Measurements from ENCODE around the gene SPHK2.
"Not testable (repeated sequence)": the region's sequence is repeated elsewhere in the genome, so short reads cannot be mapped to it uniquely, and the experiment has no call there.

The SPHK2 gene

DNA sequence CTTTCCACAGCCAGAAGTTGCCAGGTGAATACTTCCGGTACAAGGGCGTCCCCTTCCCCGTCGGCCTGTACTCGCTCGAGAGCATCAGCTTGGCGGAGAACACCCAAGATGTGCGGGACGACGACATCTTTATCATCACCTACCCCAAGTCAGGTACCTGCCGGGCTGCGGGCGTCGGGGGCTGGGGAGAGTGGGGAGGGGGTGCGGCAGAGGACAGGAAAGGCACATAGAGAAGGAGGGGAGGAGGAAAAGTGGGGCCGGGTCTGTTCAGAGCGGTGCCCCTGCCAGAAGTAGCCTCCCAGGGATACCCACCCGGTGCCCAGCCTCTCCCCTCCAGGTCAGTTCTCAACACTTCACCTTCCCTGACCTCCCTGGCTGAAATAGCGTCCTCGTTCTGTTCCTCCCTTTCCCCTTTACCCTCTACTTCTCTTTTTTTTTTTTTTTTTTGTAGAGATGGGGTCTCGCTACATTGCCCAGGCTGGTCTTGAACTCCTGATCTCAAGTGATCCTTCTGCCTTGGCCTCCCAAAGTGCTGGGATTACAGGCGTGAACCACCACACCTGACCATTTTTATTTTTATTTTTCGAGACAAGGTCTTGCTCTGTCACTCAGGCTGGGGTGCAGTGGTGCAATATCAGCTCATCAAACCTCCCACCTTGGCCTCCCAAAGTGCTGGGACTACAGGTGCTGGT, 43.2 kb upstream of the SPHK2 start:
- CTCF ChIA-PET, result interaction anchor here (0.6 kb wide), 1 partner anchor 14 kb away, joined by 4 read pairs; no protein-coding TSS in a partner anchor
- POLR2A ChIA-PET, result interaction anchor here (0.5 to 0.7 kb wide), 3 partner anchors 8 to 998 kb away, joined by 3 to 4 read pairs (median 4); no protein-coding TSS in a partner anchor
- no peak overlapping the region for H3K27ac ChIP-seq (ENCODE audit: extremely low read depth, low read depth, low read length)

DNA sequence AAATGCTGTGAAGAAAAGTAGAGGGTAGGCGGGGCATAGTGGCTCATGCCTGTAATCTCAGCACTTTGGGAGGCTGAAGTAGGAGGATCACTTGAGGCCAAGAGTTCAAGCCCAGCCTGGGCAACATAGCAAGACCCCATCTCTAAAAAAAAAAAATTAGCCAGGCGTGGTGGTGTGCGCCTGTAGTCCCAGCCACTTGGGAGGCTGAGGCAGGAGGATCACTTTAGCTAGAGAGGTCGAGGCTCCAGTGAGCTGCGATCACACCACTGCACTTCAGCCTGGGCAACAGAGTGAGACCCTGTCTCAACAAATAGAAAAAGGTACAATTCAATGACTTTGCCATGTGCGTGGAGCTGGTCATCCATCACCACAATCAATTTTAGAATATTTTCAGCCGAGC, 41.4 kb upstream of the SPHK2 start:
- CTCF ChIA-PET; H3K4me3 ChIP-seq (ENCODE audit: low read depth, low read length); POLR2A ChIA-PET; H3K27ac ChIP-seq (ENCODE audit: extremely low read depth, low read depth, low read length); H3K4me1 ChIP-seq (ENCODE audit: control insufficient read depth, insufficient read depth, low read length); H3K9me3 ChIP-seq (ENCODE audit: control insufficient read depth, insufficient read depth, low read depth, low read length); H3K36me3 ChIP-seq (ENCODE audit: control insufficient read depth in 2 of 2, insufficient read depth in 1 of 2, low read length in 2 of 2): not testable (repeated sequence)
- TF ChIP-seq ZNF121 (tag by site-specific recombination; IDR thresholded peaks at IDR 0.05), result peak; percentile 98

More for the DNA sequence above, 43.2 kb upstream of the SPHK2 start:
- H3K4me1 ChIP-seq (ENCODE audit: control insufficient read depth, insufficient read depth, low read length), result no peaks in the 10 kb centered on the region; the same call in 1 of the 2 replicates
- no peaks in the 10 kb centered on the region for H3K36me3 ChIP-seq (ENCODE audit: control insufficient read depth in 2 of 2, insufficient read depth in 1 of 2, low read length in 2 of 2)
- H3K4me3 ChIP-seq (ENCODE audit: low read depth, low read length), result no peak overlapping the region
- H3K9me3 ChIP-seq (ENCODE audit: control insufficient read depth, insufficient read depth, low read depth, low read length), result no peaks in the 10 kb centered on the region
- TF ChIP-seq ZNF121 (tag by site-specific recombination; IDR thresholded peaks at IDR 0.05) (peak; percentile 54), ZNF792 (tag by site-specific recombination; IDR thresholded peaks at IDR 0.05) (no peak), KLF9 (tag by site-specific recombination; IDR thresholded peaks at IDR 0.05; ENCODE audit: low read depth) (no peak), ZNF677 (tag by site-specific recombination; IDR thresholded peaks at IDR 0.05) (no peak)
- TF ChIP-seq, protein P1, sequence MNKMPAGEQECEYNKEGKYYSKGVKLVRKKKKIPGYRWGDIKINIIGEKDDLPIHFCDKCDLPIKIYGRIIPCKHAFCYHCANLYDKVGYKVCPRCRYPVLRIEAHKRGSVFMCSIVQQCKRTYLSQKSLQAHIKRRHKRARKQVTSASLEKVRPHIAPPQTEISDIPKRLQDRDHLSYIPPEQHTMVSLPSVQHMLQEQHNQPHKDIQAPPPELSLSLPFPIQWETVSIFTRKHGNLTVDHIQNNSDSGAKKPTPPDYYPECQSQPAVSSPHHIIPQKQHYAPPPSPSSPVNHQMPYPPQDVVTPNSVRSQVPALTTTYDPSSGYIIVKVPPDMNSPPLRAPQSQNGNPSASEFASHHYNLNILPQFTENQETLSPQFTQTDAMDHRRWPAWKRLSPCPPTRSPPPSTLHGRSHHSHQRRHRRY (tag by site-specific recombination; IDR thresholded peaks at IDR 0.05), result no peak

- H3K27ac ChIP-seq (ENCODE audit: extremely low read depth, low read depth, low read length), result no peak overlapping the region
- no peak for TF ChIP-seq GLI2 (tag by site-specific recombination; IDR thresholded peaks at IDR 0.05; ENCODE audit: borderline replicate concordance, low read depth)
- no peak for TF ChIP-seq ZBTB26 (tag by site-specific recombination; optimal IDR thresholded peaks at IDR 0.05)
- TF ChIP-seq ZNF843 (tag by site-specific recombination; IDR thresholded peaks at IDR 0.05), result no peak
- no peak for TF ChIP-seq ZNF571 (tag by site-specific recombination; IDR thresholded peaks at IDR 0.05)
- no peaks in the 10 kb centered on the region; the same call in 1 of the 2 replicates for H3K4me1 ChIP-seq (ENCODE audit: control insufficient read depth, insufficient read depth, low read length)
- POLR2A ChIA-PET, result no interaction called here
- CTCF ChIA-PET, result interaction anchor here (12.4 kb wide), 1 partner anchor 72 kb away, joined by 272 read pairs; no protein-coding TSS in a partner anchor
- no peaks in the 10 kb centered on the region for H3K36me3 ChIP-seq (ENCODE audit: control insufficient read depth in 2 of 2, insufficient read depth in 1 of 2, low read length in 2 of 2)
- H3K4me3 ChIP-seq (ENCODE audit: low read depth, low read length), result no peak overlapping the region
- H3K9me3 ChIP-seq (ENCODE audit: control insufficient read depth, insufficient read depth, low read depth, low read length), result no peaks in the 10 kb centered on the region
These were observed 40.4 kb upstream of the SPHK2 start for GRCh38 chr19:48578891-48579290.

GRCh38 chr19:48582168-48582567, 37.1 kb upstream of the SPHK2 start:
- H3K4me1 ChIP-seq (ENCODE audit: control insufficient read depth, insufficient read depth, low read length), result no peaks in the 10 kb centered on the region
- POLR2A ChIA-PET, result no interaction called here
- H3K4me3 ChIP-seq (ENCODE audit: low read depth, low read length), result no peak overlapping the region
- CTCF ChIA-PET, result interaction anchor here (3.1 to 12.4 kb wide), 4 partner anchors 27 to 263 kb away, joined by 26 to 272 read pairs (median 109); a partner anchor contains a TSS
- no peaks in the 10 kb centered on the region for H3K9me3 ChIP-seq (ENCODE audit: control insufficient read depth, insufficient read depth, low read depth, low read length)
- TF ChIP-seq ZNF169 (tag by site-specific recombination; IDR thresholded peaks at IDR 0.05) (no peak), SALL2 (tag by site-specific recombination; IDR thresholded peaks at IDR 0.05; ENCODE audit: borderline replicate concordance) (no peak), KLF10 (tag by site-specific recombination; IDR thresholded peaks at IDR 0.05) (no peak), ZNF664 (tag by site-specific recombination; IDR thresholded peaks at IDR 0.05) (no peak), ZNF544 (tag by site-specific recombination; IDR thresholded peaks at IDR 0.05) (no peak), ZBTB44 (tag by site-specific recombination; IDR thresholded peaks at IDR 0.05) (no peak), MYNN (tag by site-specific recombination; IDR thresholded peaks at IDR 0.05; ENCODE audit: borderline replicate concordance) (no peak), KLF16 (tag by site-specific recombination; IDR thresholded peaks at IDR 0.05) (no peak)
- TF ChIP-seq, protein P2, sequence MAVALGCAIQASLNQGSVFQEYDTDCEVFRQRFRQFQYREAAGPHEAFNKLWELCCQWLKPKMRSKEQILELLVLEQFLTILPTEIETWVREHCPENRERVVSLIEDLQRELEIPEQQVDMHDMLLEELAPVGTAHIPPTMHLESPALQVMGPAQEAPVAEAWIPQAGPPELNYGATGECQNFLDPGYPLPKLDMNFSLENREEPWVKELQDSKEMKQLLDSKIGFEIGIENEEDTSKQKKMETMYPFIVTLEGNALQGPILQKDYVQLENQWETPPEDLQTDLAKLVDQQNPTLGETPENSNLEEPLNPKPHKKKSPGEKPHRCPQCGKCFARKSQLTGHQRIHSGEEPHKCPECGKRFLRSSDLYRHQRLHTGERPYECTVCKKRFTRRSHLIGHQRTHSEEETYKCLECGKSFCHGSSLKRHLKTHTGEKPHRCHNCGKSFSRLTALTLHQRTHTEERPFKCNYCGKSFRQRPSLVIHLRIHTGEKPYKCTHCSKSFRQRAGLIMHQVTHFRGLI (tag by site-specific recombination; IDR thresholded peaks at IDR 0.05), result no peak
- no peaks in the 10 kb centered on the region for H3K36me3 ChIP-seq (ENCODE audit: control insufficient read depth in 2 of 2, insufficient read depth in 1 of 2, low read length in 2 of 2)
- H3K27ac ChIP-seq (ENCODE audit: extremely low read depth, low read depth, low read length), result no peak overlapping the region

Data from HEK293 (cell line).